Common myeloid progenitor, CD34-positive (primary cell): ENCODE results near the gene PRAC2.

Source experiments
- CTCF ChIA-PET: fragments of 350-600 bp; sonication (Branson Sonifier 250); formaldehyde crosslinking; loops from one replicate; lab custom pipeline; 2021; ENCODE audit warnings: antibody characterized with exemption; lab: Charles Lee
- POLR2A ChIA-PET: fragments of 350-600 bp; sonication (Branson Sonifier 250); formaldehyde crosslinking; loops from one replicate; lab custom pipeline; 2021; ENCODE audit warnings: antibody characterized with exemption; lab: Charles Lee
- DNase-seq, 3 donors: peaks; one replicate each; pipeline versions ENCODE4 v3.0.0 to v3.0.0-alpha.2; 2013
- H3K27ac ChIP-seq, 2 experiments: 1 replicate in 1 of 2; 2 replicates in 1 of 2; pipeline ENCODE4 v1.7.0; 2013; ENCODE audit warnings: inconsistent platforms in 2 of 2, low read length in 2 of 2, mild to moderate bottlenecking in 2 of 2, low read depth in 1 of 2, moderate library complexity in 1 of 2; ENCODE audit not compliant: severe bottlenecking in 2 of 2, insufficient read depth in 1 of 2, poor library complexity in 1 of 2
- H3K27me3 ChIP-seq, 5 experiments: replicated peaks in 2 of 5; 1 replicate in 3 of 5; 2 replicates in 2 of 5; pipeline versions ENCODE4 v1.6.1 to v1.7.0; 2013; ENCODE audit warnings: low read length in 4 of 5, mild to moderate bottlenecking in 2 of 5, moderate library complexity in 2 of 5, inconsistent platforms in 1 of 5; ENCODE audit not compliant: insufficient read depth in 5 of 5, control insufficient read depth in 4 of 5
- H3K36me3 ChIP-seq, 4 experiments: 1 replicate in 2 of 4; 2 replicates in 2 of 4; pipeline versions ENCODE4 v1.6.1 to v1.7.0; 2013; ENCODE audit warnings: low read length in 3 of 4, control low read depth in 1 of 4, mild to moderate bottlenecking in 1 of 4; ENCODE audit not compliant: control insufficient read depth in 4 of 4, insufficient read depth in 4 of 4
- H3K4me1 ChIP-seq, 4 experiments: 1 replicate in 3 of 4; 2 replicates in 1 of 4; pipeline versions ENCODE4 v1.6.1 to v1.7.1; 2013; ENCODE audit warnings: low read length in 3 of 4, mild to moderate bottlenecking in 3 of 4, control low read depth in 1 of 4, inconsistent platforms in 1 of 4, moderate library complexity in 1 of 4; ENCODE audit not compliant: control insufficient read depth in 4 of 4, insufficient read depth in 4 of 4; ENCODE audit errors: control extremely low read depth in 1 of 4
- H3K4me3 ChIP-seq, 7 experiments: 1 replicate in 4 of 7; 2 replicates in 3 of 7; pipeline versions ENCODE4 v1.5.1 to v1.7.0; 2013; ENCODE audit warnings: mild to moderate bottlenecking in 7 of 7, low read length in 6 of 7, moderate library complexity in 6 of 7, inconsistent platforms in 2 of 7, low read depth in 2 of 7, control low read depth in 1 of 7; ENCODE audit not compliant: insufficient read depth in 4 of 7, control insufficient read depth in 1 of 7; ENCODE audit errors: extremely low read depth in 1 of 7
- H3K9me3 ChIP-seq, 5 experiments: 1 replicate in 4 of 5; 2 replicates in 1 of 5; pipeline versions ENCODE4 v1.6.1 to v1.7.1; 2013; ENCODE audit warnings: low read length in 4 of 5, mild to moderate bottlenecking in 2 of 5, inconsistent platforms in 1 of 5, low read depth in 1 of 5, moderate library complexity in 1 of 5; ENCODE audit not compliant: control insufficient read depth in 4 of 5, insufficient read depth in 2 of 5; ENCODE audit errors: control extremely low read depth in 1 of 5
- WGBS: methylation state at CpG from one replicate; pipeline ENCODE4 v1.1.5; 2013; ENCODE audit not compliant: insufficient coverage; 5-methylcytosine and 5-hydroxymethylcytosine counted together

Gene PRAC2

DNA sequence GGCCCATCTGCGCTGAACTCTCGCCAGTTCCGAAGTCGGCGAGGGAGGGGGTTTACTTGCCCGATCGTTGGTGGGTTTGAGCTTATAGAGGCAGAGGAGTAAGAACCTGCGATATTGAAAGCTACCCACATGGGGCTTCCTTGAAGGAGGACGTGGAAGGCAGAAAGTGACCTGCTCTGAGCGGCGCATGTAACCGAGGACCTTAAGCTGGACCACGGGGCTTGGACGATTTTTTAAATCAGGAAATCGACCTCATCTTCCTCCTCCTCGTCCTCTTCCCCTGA is 2.0 kb downstream of the PRAC2 start:
- 6% methylated on average over 6 of the region's 16 CpGs for WGBS
- no peak overlapping the region for H3K4me3 ChIP-seq
- H3K27ac ChIP-seq = no peak overlapping the region
- H3K4me1 ChIP-seq = peaks cover 0 to 22% (median 8%) of the 10 kb centered on the region in 4 experiments
- CTCF ChIA-PET = interaction anchor here (1.0 to 11.1 kb wide), 20 partner anchors 8 to 159 kb away, joined by 3 to 130 read pairs (median 7); no protein-coding TSS in a partner anchor
- no peaks in the 10 kb centered on the region for H3K36me3 ChIP-seq
- H3K9me3 ChIP-seq = peaks cover 0 to 3% (median 0%) of the 10 kb centered on the region in 5 experiments
- DNase-seq = peak in 1 of 3 donors; percentile 59
- POLR2A ChIA-PET = interaction anchor here (0.6 kb wide), 1 partner anchor 165 kb away, joined by 3 read pairs; no protein-coding TSS in a partner anchor
- peaks cover 21 to 100% (median 80%) of the 10 kb centered on the region in 5 experiments for H3K27me3 ChIP-seq

GRCh38 chr17:48725288-48726064 is 2.5 kb downstream of the PRAC2 start:
- no peak overlapping the region for H3K4me3 ChIP-seq
- H3K27me3 ChIP-seq = peaks cover 27 to 100% (median 80%) of the 10 kb centered on the region in 5 experiments
- no peaks in the 10 kb centered on the region for H3K36me3 ChIP-seq
- POLR2A ChIA-PET = interaction anchor here (0.6 kb wide), 1 partner anchor 165 kb away, joined by 3 read pairs; no protein-coding TSS in a partner anchor
- CTCF ChIA-PET = interaction anchor here (0.7 to 11.1 kb wide), 19 partner anchors 9 to 158 kb away, joined by 3 to 130 read pairs (median 7); no protein-coding TSS in a partner anchor
- H3K4me1 ChIP-seq = peaks cover 0 to 22% (median 8%) of the 10 kb centered on the region in 4 experiments
- H3K27ac ChIP-seq = no peak overlapping the region
- WGBS = 6% methylated on average over 13 of the region's 38 CpGs
- DNase-seq = no peak
- H3K9me3 ChIP-seq = peaks cover 0 to 2% (median 0%) of the 10 kb centered on the region in 5 experiments

- peaks cover 25 to 100% (median 75%) of the 10 kb centered on the region in 5 experiments for H3K27me3 ChIP-seq
- no peaks in the 10 kb centered on the region for H3K36me3 ChIP-seq
- WGBS = 20% methylated on average over 15 of the region's 20 CpGs
- H3K9me3 ChIP-seq = no peaks in the 10 kb centered on the region
- CTCF ChIA-PET = interaction anchor here (0.7 to 11.1 kb wide), 11 partner anchors 9 to 274 kb away, joined by 3 to 130 read pairs (median 13); no protein-coding TSS in a partner anchor
- peaks cover 0 to 22% (median 8%) of the 10 kb centered on the region in 4 experiments for H3K4me1 ChIP-seq
- POLR2A ChIA-PET = interaction anchor here (1.0 kb wide), 1 partner anchor 153 kb away, joined by 3 read pairs; no protein-coding TSS in a partner anchor
- no peak overlapping the region for H3K4me3 ChIP-seq
- H3K27ac ChIP-seq = no peak overlapping the region
- no peak for DNase-seq
Measured at GRCh38 chr17:48726114-48726915, 3.3 kb downstream of the PRAC2 start.

GRCh38 chr17:48726916-48727286 is 3.9 kb downstream of the PRAC2 start:
- Histone ChIP-seq H3K36me3 (no peaks in the 10 kb centered on the region), H3K27me3 (peaks cover 29 to 100% (median 73%) of the 10 kb centered on the region in 5 experiments), H3K9me3 (no peaks in the 10 kb centered on the region), H3K4me1 (peaks cover 0 to 22% (median 8%) of the 10 kb centered on the region in 4 experiments), H3K4me3 (no peak overlapping the region), H3K27ac (no peak overlapping the region)
- WGBS = 7% methylated on average over 20 of the region's 20 CpGs
- POLR2A ChIA-PET = interaction anchor here (1.0 kb wide), 1 partner anchor 152 kb away, joined by 3 read pairs; no protein-coding TSS in a partner anchor
- no peak for DNase-seq
- CTCF ChIA-PET = interaction anchor here (0.7 to 11.1 kb wide), 9 partner anchors 8 to 273 kb away, joined by 3 to 130 read pairs (median 17); no protein-coding TSS in a partner anchor

GRCh38 chr17:48727415-48728175 is 4.6 kb downstream of the PRAC2 start:
- POLR2A ChIA-PET = interaction anchor here (1.0 kb wide), 1 partner anchor 151 kb away, joined by 3 read pairs; no protein-coding TSS in a partner anchor

More at GRCh38 chr17:48727415-48728175, 4.6 kb downstream of the PRAC2 start:
- no peak overlapping the region for H3K27ac ChIP-seq
- no peak overlapping the region for H3K4me3 ChIP-seq
- H3K36me3 ChIP-seq = no peaks in the 10 kb centered on the region
- 35% methylated on average over 4 of the region's 9 CpGs for WGBS
- no peak for DNase-seq
- CTCF ChIA-PET = interaction anchor here (0.6 to 7.7 kb wide), 6 partner anchors 16 to 151 kb away, joined by 3 to 130 read pairs (median 4); no protein-coding TSS in a partner anchor
- H3K9me3 ChIP-seq = no peaks in the 10 kb centered on the region
- H3K27me3 ChIP-seq = peaks cover 33 to 100% (median 75%) of the 10 kb centered on the region in 5 experiments
- H3K4me1 ChIP-seq = peaks cover 0 to 22% (median 8%) of the 10 kb centered on the region in 4 experiments
